Esophagus muscularis mucosa (tissue), 4 donors: ENCODE data around the gene FOXF1. TPM values are rescaled to one million over a fixed set of nuclear protein-coding genes. Genes with fewer than 3 reads are reported as not detected.

Experiments
- DNase-seq: peaks from one replicate; pipeline ENCODE4 v3.0.0-alpha.2; 2017; ENCODE audit errors: extremely low spot score
- H3K27ac ChIP-seq, 4 donors: fragments of 200-600 bp; sonication (generic); replicated peaks in 1 of 4; 1 replicate in 3 of 4; 2 replicates in 1 of 4; pipeline ENCODE4 v1.5.1; 2016 to 2019; ENCODE audit warnings: mild to moderate bottlenecking in 1 of 4
- H3K27me3 ChIP-seq, 4 donors: fragments of 200-600 bp; sonication (generic); one replicate each; pipeline versions ENCODE4 v1.5.1 to v1.6.0; 2016 to 2019
- H3K36me3 ChIP-seq, 4 donors: fragments of 200-600 bp; sonication (generic); one replicate each; pipeline ENCODE4 v1.5.1; 2016 to 2019
- H3K4me1 ChIP-seq, 4 donors: fragments of 200-600 bp; sonication (generic); one replicate each; pipeline ENCODE4 v1.5.1; 2016 to 2019
- H3K4me3 ChIP-seq, 4 donors: fragments of 200-600 bp; sonication (generic); 1 replicate in 2 of 4; 2 replicates in 2 of 4; pipeline ENCODE4 v1.5.1; 2016 to 2019; ENCODE audit warnings: mild to moderate bottlenecking in 4 of 4, moderate library complexity in 1 of 4
- H3K9me3 ChIP-seq, 4 donors: fragments of 200-600 bp; sonication (generic); 1 replicate in 3 of 4; 2 replicates in 1 of 4; pipeline ENCODE4 v1.5.1; 2016 to 2019
- CTCF ChIP-seq, 3 experiments: fragments of 200-600 bp in 2 of 3; fragments of 450-650 bp in 1 of 3; sonication (generic) in 2 of 3; IDR thresholded peaks; one replicate each; pipeline ENCODE4 v1.5.1; 2017 to 2019; ENCODE audit warnings: antibody characterized with exemption in 3 of 3, mild to moderate bottlenecking in 2 of 3, moderate library complexity in 1 of 3
- EP300 ChIP-seq: sonication (generic); formaldehyde crosslinking; IDR thresholded peaks from one replicate; pipeline ENCODE4 v1.6.1; 2017; ENCODE audit warnings: antibody characterized with exemption
- POLR2A ChIP-seq: fragments of 450-650 bp; IDR thresholded peaks from one replicate; pipeline ENCODE4 v1.6.1; 2017; ENCODE audit warnings: antibody characterized with exemption, moderate library complexity, mild to moderate bottlenecking, low read depth
- POLR2AphosphoS5 ChIP-seq, 2 donors: sonication (generic); formaldehyde crosslinking; IDR thresholded peaks; one replicate each; pipeline ENCODE4 v1.6.1; 2017; ENCODE audit warnings: antibody characterized with exemption in 2 of 2
- WGBS: methylation state at CpG from one replicate; pipeline ENCODE4 v1.1.5; 2018; 5-methylcytosine and 5-hydroxymethylcytosine counted together
- intact Hi-C: fragments of 100-400 bp; cut with DNase I; formaldehyde crosslinking; loops from one replicate; pipeline ENCODE4 v1.15.1; 2023
- total RNA-seq, 4 donors: library from RNA; depleted of rRNA; stranded (reverse); fragments of >200 nt; gene quantifications; one replicate each; pipeline versions ENCODE4 v1.1.0 to v1.2.1, GENCODE V29; 2016

FOXF1 gene
- total RNA-seq, 4 donors from 2014 or later: 40.7 to 94.5 (median 69.3) TPM

DNA sequence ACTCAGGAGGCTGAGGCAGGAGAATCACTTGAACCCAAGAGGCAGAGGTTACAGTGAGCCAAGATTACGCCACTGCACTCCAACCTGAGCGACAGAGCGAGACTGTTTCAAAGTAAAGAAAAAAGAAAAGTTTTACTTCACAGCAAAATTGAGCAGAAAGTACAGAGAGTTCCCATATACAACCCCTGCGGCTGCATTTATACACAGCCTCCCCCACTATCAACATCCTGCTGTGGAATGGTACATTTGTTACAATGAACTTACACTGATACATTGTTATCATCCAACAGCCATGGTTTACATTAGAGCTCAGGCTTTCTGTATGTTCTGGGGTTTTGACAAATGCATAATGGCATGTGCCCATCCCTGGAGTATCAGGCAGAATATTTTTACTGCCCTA is 47.3 kb downstream of the FOXF1 start:
- Histone ChIP-seq H3K36me3 (no peaks in the 10 kb centered on the region), H3K27ac (no peak overlapping the region), H3K27me3 (peaks cover 0 to 45% (median 3%) of the 10 kb centered on the region in 4 donors), H3K9me3 (no peaks in the 10 kb centered on the region), H3K4me1 (peaks cover 8 to 29% (median 25%) of the 10 kb centered on the region in 4 donors), H3K4me3 (no peak overlapping the region)
- DNase-seq: no peak
- intact Hi-C loops: no loop called here
- no peak for TF ChIP-seq POLR2AphosphoS5 (IDR thresholded peaks at IDR 0.05)
- TF ChIP-seq EP300: no peak
- no peak for TF ChIP-seq POLR2A
- TF ChIP-seq CTCF (IDR thresholded peaks at IDR 0.05): no peak
- 73% methylated on average over 4 of the region's 4 CpGs for WGBS

GRCh38 chr16:86558355-86559193 is 48.2 kb downstream of the FOXF1 start:
- H3K27ac ChIP-seq: no peak overlapping the region
- H3K36me3 ChIP-seq: no peaks in the 10 kb centered on the region
- 77% methylated on average over 28 of the region's 28 CpGs for WGBS
- TF ChIP-seq POLR2A: no peak
- no peak for TF ChIP-seq EP300
- no peak for TF ChIP-seq CTCF (IDR thresholded peaks at IDR 0.05)
- no peak for TF ChIP-seq POLR2AphosphoS5 (IDR thresholded peaks at IDR 0.05)
- H3K27me3 ChIP-seq: peaks cover 0 to 54% (median 3%) of the 10 kb centered on the region in 4 donors
- no peaks in the 10 kb centered on the region for H3K9me3 ChIP-seq
- intact Hi-C loops: no loop called here
- no peak overlapping the region for H3K4me3 ChIP-seq
- peaks cover 8 to 25% (median 23%) of the 10 kb centered on the region in 4 donors for H3K4me1 ChIP-seq
- no peak for DNase-seq

DNA sequence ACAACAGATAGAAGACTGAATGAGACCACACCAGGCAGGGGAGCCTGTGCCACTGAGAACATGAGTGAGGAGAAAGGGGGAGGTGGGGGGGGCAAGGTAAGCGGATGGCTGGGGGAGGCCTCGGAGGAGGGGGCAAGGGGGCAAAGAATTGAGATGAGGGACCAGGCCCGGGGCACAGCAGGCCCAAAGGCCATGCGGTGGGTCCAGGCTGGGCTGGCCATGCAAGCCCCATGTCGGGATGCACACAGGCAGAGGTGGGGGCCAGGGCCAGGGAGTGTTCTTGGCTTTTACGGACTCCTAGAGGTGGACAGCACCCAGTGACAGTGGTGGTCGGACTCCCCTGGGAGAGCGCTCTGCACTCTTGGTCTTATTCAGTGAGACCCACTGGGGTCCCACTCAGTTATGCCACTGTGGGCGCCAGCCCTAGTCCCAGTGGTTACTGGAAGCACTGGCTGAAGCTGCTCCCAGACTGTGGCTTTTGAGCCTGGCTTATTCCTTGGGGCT is 49.5 kb downstream of the FOXF1 start:
- no peak for TF ChIP-seq POLR2A
- no peak for TF ChIP-seq POLR2AphosphoS5 (IDR thresholded peaks at IDR 0.05)
- 86% methylated on average over 6 of the region's 9 CpGs for WGBS
- intact Hi-C loops: no loop called here
- Histone ChIP-seq H3K4me1 (peaks cover 9 to 23% (median 20%) of the 10 kb centered on the region in 4 donors), H3K27ac (no peak overlapping the region), H3K9me3 (no peaks in the 10 kb centered on the region), H3K4me3 (no peak overlapping the region), H3K36me3 (no peaks in the 10 kb centered on the region), H3K27me3 (peaks cover 0 to 65% (median 12%) of the 10 kb centered on the region in 4 donors)
- DNase-seq: no peak

GRCh38 chr16:86562356-86562755 is 52.0 kb downstream of the FOXF1 start:
- intact Hi-C loops: no loop called here
- DNase-seq: no peak
- Histone ChIP-seq H3K36me3 (no peaks in the 10 kb centered on the region), H3K27me3 (peaks cover 0 to 90% (median 33%) of the 10 kb centered on the region in 4 donors), H3K4me1 (peaks cover 5 to 35% (median 31%) of the 10 kb centered on the region in 4 donors), H3K27ac (no peak overlapping the region), H3K4me3 (no peak overlapping the region), H3K9me3 (no peaks in the 10 kb centered on the region)
- 86% methylated on average over 6 of the region's 6 CpGs for WGBS
- TF ChIP-seq CTCF (IDR thresholded peaks at IDR 0.05) (no peak), EP300 (no peak), POLR2A (no peak), POLR2AphosphoS5 (IDR thresholded peaks at IDR 0.05) (no peak)
